B cell (primary cell): ENCODE measurements around the gene TRPV4. TPM values are rescaled to one million over a fixed set of nuclear protein-coding genes. Genes with fewer than 3 reads are reported as not detected.

Experiments used
- ATAC-seq: fragments of 200-7000 bp; cut with Tn5 transposase; one replicate; pipeline ENCODE4 v1.10.0; 2021; ENCODE audit warnings: low read depth, mild to moderate bottlenecking, moderate number of reproducible peaks, moderate library complexity
- CTCF ChIA-PET: fragments of 350-600 bp; sonication (Branson Sonifier 250); formaldehyde crosslinking; loops from one replicate; lab custom pipeline; 2021; ENCODE audit warnings: antibody characterized with exemption, inconsistent platforms; lab: Charles Lee
- POLR2A ChIA-PET: fragments of 350-600 bp; sonication (Branson Sonifier 250); formaldehyde crosslinking; loops from one replicate; lab custom pipeline; 2021; ENCODE audit warnings: antibody characterized with exemption; lab: Charles Lee
- DNase-seq: peaks from one replicate; pipeline ENCODE4 v3.0.0; 2013
- H2AFZ ChIP-seq: 2 replicates; pipeline ENCODE4 v1.6.1; 2012; ENCODE audit warnings: mild to moderate bottlenecking, low read depth, low read length; ENCODE audit not compliant: insufficient read depth, poor library complexity, severe bottlenecking
- H3K27ac ChIP-seq, 2 donors: 1 replicate in 1 of 2; 2 replicates in 1 of 2; pipeline ENCODE4 v1.5.1; 2012 to 2013; ENCODE audit warnings: low read length in 2 of 2, mild to moderate bottlenecking in 2 of 2, moderate library complexity in 1 of 2
- H3K27me3 ChIP-seq, 4 experiments: fragments of 200-600 bp in 1 of 4; sonication (generic) in 1 of 4; replicated peaks in 1 of 4; 1 replicate in 2 of 4; 2 replicates in 2 of 4; pipeline versions ENCODE4 v1.6.1 to v1.7.0; 2013 to 2016; ENCODE audit warnings: low read length in 3 of 4, mild to moderate bottlenecking in 2 of 4, mixed read lengths in 1 of 4, moderate library complexity in 1 of 4; ENCODE audit not compliant: insufficient read depth in 4 of 4, control insufficient read depth in 3 of 4; ENCODE audit errors: control extremely low read depth in 1 of 4
- H3K36me3 ChIP-seq, 2 experiments: replicated peaks in 1 of 2; 1 replicate in 1 of 2; 2 replicates in 1 of 2; pipeline versions ENCODE4 v1.6.1 to v1.7.1; 2013; ENCODE audit warnings: low read length in 1 of 2; ENCODE audit not compliant: insufficient read depth in 2 of 2, control insufficient read depth in 1 of 2; ENCODE audit errors: control extremely low read depth in 1 of 2, extremely low read depth in 1 of 2
- H3K4me1 ChIP-seq, 2 donors: fragments of 200-600 bp in 1 of 2; sonication (generic) in 1 of 2; 1 replicate in 1 of 2; 2 replicates in 1 of 2; pipeline versions ENCODE4 v1.5.1 to v1.6.1; 2013 to 2017; ENCODE audit warnings: low read length in 2 of 2; ENCODE audit not compliant: control insufficient read depth in 2 of 2, insufficient read depth in 2 of 2
- H3K4me2 ChIP-seq: replicated peaks from 2 replicates; pipeline ENCODE3; 2012; ENCODE audit warnings: mild to moderate bottlenecking, low read depth, low read length; ENCODE audit not compliant: poor library complexity, severe bottlenecking
- H3K4me3 ChIP-seq, 5 experiments: fragments of 200-600 bp in 1 of 5; sonication (generic) in 1 of 5; 1 replicate in 3 of 5; 2 replicates in 2 of 5; pipeline versions ENCODE4 v1.5.1 to v1.7.0; 2011 to 2016; ENCODE audit warnings: low read length in 4 of 5, mild to moderate bottlenecking in 4 of 5, low read depth in 2 of 5, control low read depth in 1 of 5, moderate library complexity in 1 of 5; ENCODE audit not compliant: insufficient read depth in 1 of 5; ENCODE audit errors: control extremely low read depth in 1 of 5, extremely low read depth in 1 of 5
- H3K79me2 ChIP-seq: fragments of 200-600 bp; sonication (generic); one replicate; pipeline ENCODE4 v1.6.0; 2016; ENCODE audit warnings: low read length; ENCODE audit not compliant: control insufficient read depth, insufficient read depth
- H3K9ac ChIP-seq: fragments of 200-600 bp; sonication (generic); 2 replicates; pipeline ENCODE4 v1.6.1; 2017; ENCODE audit warnings: mild to moderate bottlenecking, low read length, moderate library complexity
- H3K9me3 ChIP-seq, 3 donors: one replicate each; pipeline versions ENCODE4 v1.6.1 to v1.7.1; 2013; ENCODE audit warnings: low read length in 2 of 3; ENCODE audit not compliant: control insufficient read depth in 2 of 3, insufficient read depth in 1 of 3; ENCODE audit errors: control extremely low read depth in 1 of 3
- H4K20me1 ChIP-seq: 2 replicates; pipeline ENCODE4 v1.6.0; 2012; ENCODE audit warnings: mild to moderate bottlenecking, low read length; ENCODE audit not compliant: insufficient read depth, control insufficient read depth, poor library complexity, severe bottlenecking
- H3K27ac Mint-ChIP-seq: one replicate; pipeline ENCODE4 v1.8.0; 2021; ENCODE audit warnings: mixed read lengths
- H3K27me3 Mint-ChIP-seq: one replicate; pipeline ENCODE4 v1.8.0; 2021; ENCODE audit warnings: mixed read lengths
- H3K4me1 Mint-ChIP-seq: one replicate; pipeline ENCODE4 v1.8.0; 2021; ENCODE audit warnings: mixed read lengths
- H3K4me3 Mint-ChIP-seq: one replicate; pipeline ENCODE4 v1.8.0; 2021; ENCODE audit warnings: mixed read lengths
- H3K9me3 Mint-ChIP-seq: one replicate; pipeline ENCODE4 v1.8.0; 2022; ENCODE audit warnings: mixed read lengths; ENCODE audit not compliant: insufficient read depth
- CTCF ChIP-seq: fragments of 200-600 bp; IDR thresholded peaks from one replicate; pipeline ENCODE4 v1.8.0; 2022; ENCODE audit warnings: antibody characterized with exemption, mild to moderate bottlenecking
- EZH2 ChIP-seq: IDR thresholded peaks from 2 replicates; pipeline ENCODE4 v1.6.1; 2012; ENCODE audit warnings: borderline replicate concordance, low read depth, mild to moderate bottlenecking, moderate library complexity, low read length; ENCODE audit not compliant: insufficient read depth, poor library complexity, severe bottlenecking
- WGBS: methylation state at CpG from one replicate; pipeline ENCODE4 v1.1.5; 2013; ENCODE audit warnings: missing lambda C conversion rate; ENCODE audit not compliant: insufficient coverage; 5-methylcytosine and 5-hydroxymethylcytosine counted together
- intact Hi-C: fragments of 100-400 bp; cut with micrococcal nuclease; formaldehyde crosslinking; loops from one replicate; pipeline ENCODE4 v1.10.0; 2022
- polyA plus RNA-seq: library from polyadenylated mRNA; depleted of rRNA; stranded (reverse); fragments of >200 nt; gene quantifications from 2 replicates; pipeline ENCODE4 v1.2.3, GENCODE V29; 2012
- total RNA-seq, 2 donors: library from RNA; stranded (reverse); fragments of 120-200 nt in 1 of 2; gene quantifications; 1 replicate in 1 of 2; 2 replicates in 1 of 2; pipeline versions ENCODE4 v1.2.3 to v1.2.4, GENCODE V29; 2013 to 2022

The TRPV4 gene
- total and polyA plus RNA-seq, 2 donors (not counting 1 experiment from before 2014, with no cell fraction given), result not detected

GRCh38 chr12:109762071-109762672, 71.0 kb downstream of the TRPV4 start:
- Histone ChIP-seq H3K4me2 (no peak overlapping the region), H3K79me2 (no peaks in the 10 kb centered on the region), H3K9ac (no peak overlapping the region), H3K27me3 (no peaks in the 10 kb centered on the region), H3K27ac (no peak overlapping the region), H3K9me3 (peaks cover 0 to 22% (median 0%) of the 10 kb centered on the region in 3 donors), H3K36me3 (no peaks in the 10 kb centered on the region), H3K4me3 (no peak overlapping the region), H3K4me1 (no peaks in the 10 kb centered on the region), H2AFZ (no peak overlapping the region), H4K20me1 (no peaks in the 10 kb centered on the region)
- Mint-ChIP-seq H3K9me3 (peaks cover 4% of the 10 kb centered on the region), H3K4me3 (no peak overlapping the region), H3K4me1 (no peaks in the 10 kb centered on the region), H3K27me3 (no peaks in the 10 kb centered on the region), H3K27ac (no peak overlapping the region)
- intact Hi-C loops, result no loop called here
- 68% methylated on average over 12 of the region's 12 CpGs for WGBS
- ChIA-PET CTCF (interaction anchor here (1.0 to 1.1 kb wide), 2 partner anchors 13 to 165 kb away, joined by 3 read pairs; no protein-coding TSS in a partner anchor), POLR2A (no interaction called here)
- TF ChIP-seq EZH2 (no peak), CTCF (no peak)
- DNase-seq (no peak), ATAC-seq (no peak)
